Pancreas (tissue), 10 donors: ENCODE measurements around the gene NOG. TPM values are rescaled to one million over a fixed set of nuclear protein-coding genes. Genes with fewer than 3 reads are reported as not detected.

Experiments
- ATAC-seq, 4 donors: fragments of 200-7000 bp; cut with Tn5 transposase; one replicate each; pipeline versions ENCODE4 v1.8.0 to v1.9.1; 2020; ENCODE audit warnings: mild to moderate bottlenecking in 4 of 4, moderate library complexity in 4 of 4
- DNase-seq, 6 donors: peaks; one replicate each; pipeline ENCODE4 v3.0.0-alpha.2; 2020
- FAIRE-seq: peaks from 2 replicates; lab custom pipeline; 2012; peaks lifted over from hg19 to GRCh38; lab: Jason Lieb, UNC
- H3K27ac ChIP-seq, 4 donors: fragments of 200-600 bp; sonication (generic); 1 replicate in 3 of 4; 2 replicates in 1 of 4; pipeline versions ENCODE4 v1.5.0 to v1.8.0; 2020
- H3K27me3 ChIP-seq, 4 donors: fragments of 200-600 bp; one replicate each; pipeline ENCODE4 v1.8.0; 2021
- H3K36me3 ChIP-seq, 3 donors: fragments of 200-600 bp; sonication (generic) in 1 of 3; one replicate each; pipeline versions ENCODE4 v1.5.0 to v1.8.0; 2020 to 2021
- H3K4me1 ChIP-seq, 3 donors: fragments of 200-600 bp; one replicate each; pipeline ENCODE4 v1.8.0; 2021
- H3K4me3 ChIP-seq, 4 donors: fragments of 200-600 bp; sonication (generic) in 2 of 4; one replicate each; pipeline versions ENCODE4 v1.5.0 to v1.8.0; 2020 to 2021
- H3K9me3 ChIP-seq, 4 donors: fragments of 200-600 bp; one replicate each; pipeline ENCODE4 v1.8.0; 2021
- CTCF ChIP-seq, 4 donors: fragments of 200-600 bp; sonication (generic) in 3 of 4; IDR thresholded peaks; one replicate each; pipeline versions ENCODE4 v1.5.0 to v1.8.0; 2021; ENCODE audit warnings: antibody characterized with exemption in 4 of 4
- WGBS, 2 donors: extraction: QIAGEN DNeasy Blood & Tissue Kit; methylation state at CpG; one replicate each; pipeline ENCODE4 v1.1.7; 2013; 5-methylcytosine and 5-hydroxymethylcytosine counted together
- intact Hi-C, 3 donors: fragments of 100-400 bp; cut with DNase I; formaldehyde crosslinking; loops; one replicate each; pipeline versions ENCODE4 v1.11.1 to v1.14.2; 2022
- polyA plus RNA-seq, 2 donors: library from polyadenylated mRNA; stranded (reverse); fragments of 200-250 nt; gene quantifications; one replicate each; pipeline ENCODE4 v1.2.3, GENCODE V29; 2013
- total RNA-seq, 6 donors: library from RNA; stranded (reverse); fragmentation: NEBNext Ultra II Directional in 4 of 6; extraction: Animal tissue kit (Norgen Biotek cat#: 25700) in 4 of 6; gene quantifications; one replicate each; pipeline versions ENCODE4 v1.2.1 to v1.2.4, GENCODE V29; 2021 to 2023
- donor health status: healthy with polysubstance abuse.
- donor health status: DM: no; HTN: no; CAD: no; lungs with moderate emphysema.
- donor health status: DM: no; HTN: no; CAD: no.
- donor health status: control.
- donor health status: control.
- donor health status: Bipolar disorder and iron deficiency.
- donor health status: DM: yes; HTN: yes; CAD: no.
- donor health status: DM: no; HTN: no; CAD: no.
- donor health status: DM: no; HTN: no; CAD: no.
- donor health status: DM: yes; HTN: yes; CAD: no.

NOG gene
- total and polyA plus RNA-seq, 8 donors: 0.09 to 0.19 (median 0.13) TPM; not detected in 3

GRCh38 chr17:56599088-56599487, 5.6 kb downstream of the NOG start:
- DNase-seq (no peak), FAIRE-seq (no peak), ATAC-seq (no peak)
- Histone ChIP-seq H3K4me1 (peaks cover 8 to 23% (median 13%) of the 10 kb centered on the region in 3 donors), H3K9me3 (no peaks in the 10 kb centered on the region), H3K27ac (no peak overlapping the region), H3K27me3 (peaks cover 0 to 20% (median 0%) of the 10 kb centered on the region in 4 donors), H3K36me3 (no peaks in the 10 kb centered on the region), H3K4me3 (no peak overlapping the region)
- intact Hi-C loops: no loop called here
- 86 to 89% methylated on average over 4 of the region's 4 CpGs for WGBS, 2 donors
- no peak for TF ChIP-seq CTCF (IDR thresholded peaks at IDR 0.05)

- peaks cover 8 to 19% (median 8%) of the 10 kb centered on the region in 3 donors for H3K4me1 ChIP-seq
- 86 to 90% methylated on average over 1 of the region's 1 CpG for WGBS, 2 donors
Measured at GRCh38 chr17:56599566-56599965, 6.1 kb downstream of the NOG start.

GRCh38 chr17:56600256-56600655, 6.8 kb downstream of the NOG start:
- peaks cover 0 to 20% (median 0%) of the 10 kb centered on the region in 4 donors for H3K27me3 ChIP-seq
- FAIRE-seq (no peak), DNase-seq (no peak), ATAC-seq (no peak)
- no peaks in the 10 kb centered on the region for H3K36me3 ChIP-seq
- no peaks in the 10 kb centered on the region for H3K9me3 ChIP-seq
- intact Hi-C loops: no loop called here
- WGBS, 2 donors: 90 to 97% methylated on average over 1 of the region's 1 CpG
- no peak for TF ChIP-seq CTCF (IDR thresholded peaks at IDR 0.05)
- no peak overlapping the region for H3K27ac ChIP-seq
- peaks cover 7 to 15% (median 8%) of the 10 kb centered on the region in 3 donors for H3K4me1 ChIP-seq
- H3K4me3 ChIP-seq: no peak overlapping the region

More at GRCh38 chr17:56599566-56599965, 6.1 kb downstream of the NOG start:
- H3K4me3 ChIP-seq: no peak overlapping the region
- H3K27ac ChIP-seq: no peak overlapping the region
- TF ChIP-seq CTCF (IDR thresholded peaks at IDR 0.05): no peak
- ATAC-seq (no peak), FAIRE-seq (no peak), DNase-seq (no peak)
- no peaks in the 10 kb centered on the region for H3K9me3 ChIP-seq
- intact Hi-C loops: no loop called here
- H3K27me3 ChIP-seq: peaks cover 0 to 20% (median 0%) of the 10 kb centered on the region in 4 donors
- no peaks in the 10 kb centered on the region for H3K36me3 ChIP-seq

- DNase-seq: no peak
- Histone ChIP-seq H3K27ac (no peak overlapping the region), H3K9me3 (no peaks in the 10 kb centered on the region), H3K36me3 (no peaks in the 10 kb centered on the region), H3K4me1 (peaks cover 7 to 12% (median 8%) of the 10 kb centered on the region in 3 donors), H3K4me3 (no peak overlapping the region), H3K27me3 (peaks cover 0 to 15% (median 0%) of the 10 kb centered on the region in 4 donors)
- FAIRE-seq: no peak
- intact Hi-C loops: no loop called here
- no peak for ATAC-seq
- WGBS, 2 donors: 50 to 57% methylated on average over 1 of the region's 1 CpG
- no peak for TF ChIP-seq CTCF (IDR thresholded peaks at IDR 0.05)
Measured at GRCh38 chr17:56601591-56601990, 8.1 kb downstream of the NOG start.

- no peak for ATAC-seq
- TF ChIP-seq CTCF (IDR thresholded peaks at IDR 0.05): no peak
- no peak overlapping the region for H3K4me3 ChIP-seq
- intact Hi-C loops: no loop called here
- H3K27ac ChIP-seq: no peak overlapping the region
- FAIRE-seq: no peak
- peaks cover 4% of the 10 kb centered on the region in 3 donors for H3K4me1 ChIP-seq
- DNase-seq: no peak
- peaks cover 0 to 15% (median 0%) of the 10 kb centered on the region in 4 donors for H3K27me3 ChIP-seq
- H3K9me3 ChIP-seq: no peaks in the 10 kb centered on the region
- WGBS, 2 donors: 85% methylated on average over 8 of the region's 8 CpGs
- no peaks in the 10 kb centered on the region for H3K36me3 ChIP-seq
Measured at GRCh38 chr17:56602292-56603130, 9.0 kb downstream of the NOG start.
